AG09319 (cell line): ENCODE data around the gene CHST12.
"Not testable (repeated sequence)": the region's sequence is repeated elsewhere in the genome, so short reads cannot be mapped to it uniquely, and the experiment has no call there.

Experiments
- DNase-seq: peaks from one replicate; pipeline ENCODE4 v3.0.0-alpha.2; 2010; ENCODE audit warnings: low read depth; ENCODE audit errors: extremely low read depth
- TF ChIP-seq, protein P1 (sequence below): IDR thresholded peaks from 2 replicates; pipeline ENCODE4 v1.5.1; 2011; ENCODE audit warnings: low read depth, mild to moderate bottlenecking, inconsistent platforms, low read length, moderate library complexity

CHST12 gene

GRCh38 chr7:2386964-2387669 lies 16.3 kb upstream of the CHST12 start:
- TF ChIP-seq, protein P1, sequence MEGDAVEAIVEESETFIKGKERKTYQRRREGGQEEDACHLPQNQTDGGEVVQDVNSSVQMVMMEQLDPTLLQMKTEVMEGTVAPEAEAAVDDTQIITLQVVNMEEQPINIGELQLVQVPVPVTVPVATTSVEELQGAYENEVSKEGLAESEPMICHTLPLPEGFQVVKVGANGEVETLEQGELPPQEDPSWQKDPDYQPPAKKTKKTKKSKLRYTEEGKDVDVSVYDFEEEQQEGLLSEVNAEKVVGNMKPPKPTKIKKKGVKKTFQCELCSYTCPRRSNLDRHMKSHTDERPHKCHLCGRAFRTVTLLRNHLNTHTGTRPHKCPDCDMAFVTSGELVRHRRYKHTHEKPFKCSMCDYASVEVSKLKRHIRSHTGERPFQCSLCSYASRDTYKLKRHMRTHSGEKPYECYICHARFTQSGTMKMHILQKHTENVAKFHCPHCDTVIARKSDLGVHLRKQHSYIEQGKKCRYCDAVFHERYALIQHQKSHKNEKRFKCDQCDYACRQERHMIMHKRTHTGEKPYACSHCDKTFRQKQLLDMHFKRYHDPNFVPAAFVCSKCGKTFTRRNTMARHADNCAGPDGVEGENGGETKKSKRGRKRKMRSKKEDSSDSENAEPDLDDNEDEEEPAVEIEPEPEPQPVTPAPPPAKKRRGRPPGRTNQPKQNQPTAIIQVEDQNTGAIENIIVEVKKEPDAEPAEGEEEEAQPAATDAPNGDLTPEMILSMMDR = no peak
- DNase-seq = no peak

- TF ChIP-seq, protein P1 = no peak
- DNase-seq = no peak
Observed at GRCh38 chr7:2387897-2388636, 15.3 kb upstream of the CHST12 start.

GRCh38 chr7:2388637-2388954 lies 14.8 kb upstream of the CHST12 start:
- no peak for DNase-seq
- TF ChIP-seq, protein P1 = no peak

GRCh38 chr7:2390020-2390816 lies 13.2 kb upstream of the CHST12 start:
- not testable (repeated sequence) for DNase-seq

GRCh38 chr7:2393706-2394105 lies 9.7 kb upstream of the CHST12 start:
- TF ChIP-seq, protein P1 = no peak
- DNase-seq = no peak

DNA sequence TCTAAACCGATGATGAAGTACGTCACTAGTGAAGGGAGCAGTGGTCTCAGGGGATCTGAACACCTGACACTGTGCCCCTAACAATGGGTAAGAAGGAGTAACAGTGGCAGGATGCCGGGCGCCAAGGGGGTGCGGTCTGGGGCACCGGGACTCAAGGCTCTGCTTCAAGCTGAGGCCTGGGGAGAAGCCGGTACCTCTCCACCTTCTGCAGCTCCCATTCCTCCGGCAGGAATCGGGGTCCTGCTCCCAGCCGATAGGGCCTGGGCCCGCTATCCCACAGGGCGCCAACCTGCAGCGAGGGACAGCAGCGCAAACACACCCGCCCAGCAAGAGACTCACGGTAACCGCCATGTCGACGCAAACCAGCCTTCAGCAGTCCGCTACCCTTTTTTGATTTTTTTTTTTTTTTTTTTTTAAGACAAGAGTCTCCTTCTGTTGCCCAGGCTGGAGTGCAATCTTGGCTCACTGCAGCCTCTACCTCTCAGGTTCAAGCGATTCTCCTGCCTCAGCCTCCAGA lies 8.8 kb upstream of the CHST12 start:
- TF ChIP-seq, protein P1 = no peak
- DNase-seq = no peak

GRCh38 chr7:2398506-2398905 lies 4.9 kb upstream of the CHST12 start:
- DNase-seq = no peak
- TF ChIP-seq, protein P1 = no peak
